Measurements from ENCODE around the gene DKC1.

The DKC1 gene

GRCh38 chrX:154762537-154763296 is at the start of gene DKC1:
DKC1 (plus strand) TSS chrX:154762864; CDS start chrX:154762966, 102 bp downstream.
- TF ChIP-seq CTCF (IDR thresholded peaks at IDR 0.05; ENCODE audit: borderline replicate concordance, control extremely low read depth, extremely low read depth, insufficient read depth, missing control alignments), result no peak
- DNase-seq (ENCODE audit: low spot score), result peak; percentile 93
- in situ Hi-C loops (cut with MboI; ENCODE audit: low sequenced_read_pairs, unreplicated experiment), result no loop called here

- in situ Hi-C loops (cut with MboI; ENCODE audit: low sequenced_read_pairs, unreplicated experiment), result no loop called here
- peak; percentile 77 for TF ChIP-seq CTCF (IDR thresholded peaks at IDR 0.05; ENCODE audit: borderline replicate concordance, control extremely low read depth, extremely low read depth, insufficient read depth, missing control alignments)
- DNase-seq (ENCODE audit: low spot score), result peak; percentile 58
Measured at GRCh38 chrX:154714925-154715324, 47.7 kb upstream of the DKC1 start.

GRCh38 chrX:154715825-154716224 is 46.8 kb upstream of the DKC1 start:
- no peak for TF ChIP-seq CTCF (IDR thresholded peaks at IDR 0.05; ENCODE audit: borderline replicate concordance, control extremely low read depth, extremely low read depth, insufficient read depth, missing control alignments)
- DNase-seq (ENCODE audit: low spot score), result no peak
- in situ Hi-C loops (cut with MboI; ENCODE audit: low sequenced_read_pairs, unreplicated experiment), result no loop called here

- no peak for DNase-seq (ENCODE audit: low spot score)
- in situ Hi-C loops (cut with MboI; ENCODE audit: low sequenced_read_pairs, unreplicated experiment), result no loop called here
Measured at GRCh38 chrX:154717824-154718223, 44.8 kb upstream of the DKC1 start.

GRCh38 chrX:154718616-154719015 is 44.0 kb upstream of the DKC1 start:
- in situ Hi-C loops (cut with MboI; ENCODE audit: low sequenced_read_pairs, unreplicated experiment), result no loop called here
- DNase-seq (ENCODE audit: low spot score), result no peak
- no peak for TF ChIP-seq CTCF (IDR thresholded peaks at IDR 0.05; ENCODE audit: borderline replicate concordance, control extremely low read depth, extremely low read depth, insufficient read depth, missing control alignments)

More at GRCh38 chrX:154717824-154718223, 44.8 kb upstream of the DKC1 start:
- no peak for TF ChIP-seq CTCF (IDR thresholded peaks at IDR 0.05; ENCODE audit: borderline replicate concordance, control extremely low read depth, extremely low read depth, insufficient read depth, missing control alignments)

GRCh38 chrX:154719132-154719675 is 43.5 kb upstream of the DKC1 start:
- TF ChIP-seq CTCF (IDR thresholded peaks at IDR 0.05; ENCODE audit: borderline replicate concordance, control extremely low read depth, extremely low read depth, insufficient read depth, missing control alignments), result no peak
- in situ Hi-C loops (cut with MboI; ENCODE audit: low sequenced_read_pairs, unreplicated experiment), result no loop called here
- no peak for DNase-seq (ENCODE audit: low spot score)
